ENCODE results near the gene GUCY1A2. TPM values are rescaled to one million over a fixed set of nuclear protein-coding genes. Genes with fewer than 3 reads are reported as not detected.

Gene GUCY1A2
- total RNA-seq, 6 experiments from 2014 or later = 1.1 to 4.9 (median 2.5) TPM

- WGBS (ENCODE audit: insufficient coverage, low coverage, low lambda C conversion rate, missing lambda C conversion rate) = 40% methylated on average over 6 of the region's 7 CpGs
- no peak for DNase-seq
- H3K27ac ChIP-seq = no peak overlapping the region
- no peak overlapping the region for H3K4me3 ChIP-seq
- no peaks in the 10 kb centered on the region for H3K36me3 ChIP-seq
- intact Hi-C loops (cut with DNase I) = no loop called here
- H3K9me3 ChIP-seq = no peaks in the 10 kb centered on the region
- no peaks in the 10 kb centered on the region for H3K27me3 ChIP-seq
- no peaks in the 10 kb centered on the region for H3K4me1 ChIP-seq
- ATAC-seq = no peak
- TF ChIP-seq CTCF (IDR thresholded peaks at IDR 0.05) = no peak
- TF ChIP-seq POLR2A (IDR thresholded peaks at IDR 0.05) = no peak
Measured at GRCh38 chr11:106879832-106880546, 138.3 kb downstream of the GUCY1A2 start.

DNA sequence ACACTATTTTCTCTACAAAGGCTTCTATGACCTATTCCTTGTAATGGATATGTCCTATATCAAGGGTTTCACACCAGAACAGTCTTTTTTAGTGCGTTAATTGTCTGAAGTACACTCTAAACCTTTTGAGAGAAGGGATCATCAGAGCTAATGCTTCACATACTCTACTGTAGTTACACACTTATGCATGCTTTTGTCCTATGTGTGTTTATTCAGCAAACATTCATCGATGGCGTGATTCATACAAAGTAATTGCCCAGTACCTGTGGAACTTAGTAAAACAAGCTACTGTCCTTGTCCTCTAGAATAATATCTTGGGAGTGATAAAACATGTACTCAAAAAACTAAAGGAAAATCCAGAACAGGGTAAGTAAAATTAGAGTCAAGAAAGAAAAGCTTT, 139.2 kb downstream of the GUCY1A2 start:
- WGBS (ENCODE audit: insufficient coverage, low coverage, low lambda C conversion rate, missing lambda C conversion rate) = 63% methylated on average over 3 of the region's 3 CpGs
- no peak overlapping the region for H3K27ac ChIP-seq
- ATAC-seq (no peak), DNase-seq (no peak)
- intact Hi-C loops (cut with DNase I) = no loop called here
- TF ChIP-seq CTCF (IDR thresholded peaks at IDR 0.05) (no peak), POLR2A (IDR thresholded peaks at IDR 0.05) (no peak)
- no peaks in the 10 kb centered on the region for H3K27me3 ChIP-seq
- no peaks in the 10 kb centered on the region for H3K9me3 ChIP-seq
- no peaks in the 10 kb centered on the region for H3K36me3 ChIP-seq
- H3K4me1 ChIP-seq = no peaks in the 10 kb centered on the region
- H3K4me3 ChIP-seq = no peak overlapping the region

- H3K27me3 ChIP-seq = no peaks in the 10 kb centered on the region
- no peaks in the 10 kb centered on the region for H3K4me1 ChIP-seq
- intact Hi-C loops (cut with DNase I) = no loop called here
- H3K27ac ChIP-seq = no peak overlapping the region
- TF ChIP-seq POLR2A (IDR thresholded peaks at IDR 0.05) (no peak), CTCF (IDR thresholded peaks at IDR 0.05) (no peak)
- DNase-seq (no peak), ATAC-seq (no peak)
- H3K4me3 ChIP-seq = no peak overlapping the region
- H3K36me3 ChIP-seq = no peaks in the 10 kb centered on the region
- H3K9me3 ChIP-seq = no peaks in the 10 kb centered on the region
Measured at GRCh38 chr11:106875013-106875412, 143.3 kb downstream of the GUCY1A2 start.

DNA sequence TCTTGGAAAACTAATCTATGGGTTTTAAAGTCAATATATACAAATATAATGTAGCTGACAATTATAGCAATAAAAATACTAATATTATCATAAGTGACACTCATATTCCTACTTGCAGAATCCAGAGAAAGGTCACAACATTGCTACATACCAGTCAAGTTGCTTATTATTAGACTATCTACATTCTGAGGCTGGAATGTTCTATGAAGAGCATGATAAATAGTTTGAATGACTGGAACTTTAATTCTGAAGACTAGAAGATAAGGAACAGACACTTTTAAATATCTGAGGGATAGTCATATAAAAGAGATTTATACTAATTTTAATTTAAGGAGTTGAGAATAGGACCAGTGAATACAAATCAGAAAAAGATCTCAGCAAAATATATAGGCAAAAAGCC, 146.0 kb downstream of the GUCY1A2 start:
- no peaks in the 10 kb centered on the region for H3K36me3 ChIP-seq
- intact Hi-C loops (cut with DNase I) = no loop called here
- H3K4me1 ChIP-seq = no peaks in the 10 kb centered on the region
- no peaks in the 10 kb centered on the region for H3K27me3 ChIP-seq
- no peak for DNase-seq
- H3K27ac ChIP-seq = no peak overlapping the region
- no peak overlapping the region for H3K4me3 ChIP-seq
- no peak for TF ChIP-seq CTCF (IDR thresholded peaks at IDR 0.05)
- TF ChIP-seq POLR2A (IDR thresholded peaks at IDR 0.05) = no peak
- ATAC-seq = no peak
- no peaks in the 10 kb centered on the region for H3K9me3 ChIP-seq

DNA sequence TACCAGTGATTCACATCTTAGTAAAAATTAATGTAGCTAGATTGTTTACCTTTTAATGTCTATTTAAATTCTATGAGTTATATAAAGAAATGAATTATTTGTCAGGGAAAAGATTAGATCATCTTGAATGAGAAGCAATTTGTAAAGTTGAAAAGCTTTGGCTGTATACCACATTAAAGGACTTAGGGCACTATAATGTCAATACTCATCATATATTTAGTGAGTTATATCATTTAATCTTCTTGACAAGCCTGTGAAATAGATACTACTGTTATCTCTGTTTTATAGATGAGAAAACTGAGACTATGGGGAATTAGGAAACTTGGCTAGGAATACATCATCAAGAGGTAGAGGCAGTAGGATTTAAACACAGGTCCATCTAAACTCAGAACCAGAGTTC, 160.1 kb downstream of the GUCY1A2 start:
- Histone ChIP-seq H3K27me3 (no peaks in the 10 kb centered on the region), H3K27ac (no peak overlapping the region), H3K4me3 (no peak overlapping the region), H3K4me1 (no peaks in the 10 kb centered on the region), H3K9me3 (no peaks in the 10 kb centered on the region), H3K36me3 (no peaks in the 10 kb centered on the region)
- no peak for DNase-seq
- no peak for ATAC-seq
- TF ChIP-seq CTCF (IDR thresholded peaks at IDR 0.05) = no peak
- TF ChIP-seq POLR2A (IDR thresholded peaks at IDR 0.05) = no peak
- intact Hi-C loops (cut with DNase I) = no loop called here
